Upper lobe of right lung (tissue), 1 donor: ENCODE data around the gene HTRA1. TPM values are rescaled to one million over a fixed set of nuclear protein-coding genes. Genes with fewer than 3 reads are reported as not detected.

ENCODE experiments used
- ATAC-seq: fragments of 200-7000 bp; cut with Tn5 transposase; one replicate; pipeline ENCODE4 v1.9.1; 2020; ENCODE audit warnings: mild to moderate bottlenecking, moderate library complexity
- DNase-seq: peaks from one replicate; pipeline ENCODE4 v3.0.0-alpha.2; 2020
- H3K27ac ChIP-seq: fragments of 200-600 bp; one replicate; pipeline ENCODE4 v1.8.0; 2022
- H3K27me3 ChIP-seq: fragments of 200-600 bp; one replicate; pipeline ENCODE4 v1.8.0; 2022; ENCODE audit warnings: mild to moderate bottlenecking
- H3K36me3 ChIP-seq: fragments of 200-600 bp; one replicate; pipeline ENCODE4 v1.8.0; 2022
- H3K4me1 ChIP-seq: fragments of 200-600 bp; one replicate; pipeline ENCODE4 v1.8.0; 2022
- H3K4me3 ChIP-seq: fragments of 200-600 bp; one replicate; pipeline ENCODE4 v1.8.0; 2022; ENCODE audit warnings: mild to moderate bottlenecking
- H3K9me3 ChIP-seq: fragments of 200-600 bp; one replicate; pipeline ENCODE4 v1.8.0; 2022
- intact Hi-C: fragments of 100-400 bp; cut with DNase I; formaldehyde crosslinking; loops from one replicate; pipeline ENCODE4 v1.11.0; 2022
- total RNA-seq: library from RNA; stranded (reverse); fragmentation: NEBNext Ultra II Directional; extraction: Animal tissue kit (Norgen Biotek cat#: 25700); gene quantifications from one replicate; pipeline ENCODE4 v1.2.1, GENCODE V29; 2021
- TF ChIP-seq, protein P1 (sequence below): fragments of 200-600 bp; IDR thresholded peaks from one replicate; pipeline ENCODE4 v1.8.0; 2022; ENCODE audit warnings: antibody characterized with exemption
- donor health status: DM: no; HTN: yes; CAD: no; lungs with severe emphysema.

HTRA1 gene
- total RNA-seq, 1 donor from 2014 or later, result 83.8 TPM

- intact Hi-C loops, result no loop called here
- TF ChIP-seq, protein P1, sequence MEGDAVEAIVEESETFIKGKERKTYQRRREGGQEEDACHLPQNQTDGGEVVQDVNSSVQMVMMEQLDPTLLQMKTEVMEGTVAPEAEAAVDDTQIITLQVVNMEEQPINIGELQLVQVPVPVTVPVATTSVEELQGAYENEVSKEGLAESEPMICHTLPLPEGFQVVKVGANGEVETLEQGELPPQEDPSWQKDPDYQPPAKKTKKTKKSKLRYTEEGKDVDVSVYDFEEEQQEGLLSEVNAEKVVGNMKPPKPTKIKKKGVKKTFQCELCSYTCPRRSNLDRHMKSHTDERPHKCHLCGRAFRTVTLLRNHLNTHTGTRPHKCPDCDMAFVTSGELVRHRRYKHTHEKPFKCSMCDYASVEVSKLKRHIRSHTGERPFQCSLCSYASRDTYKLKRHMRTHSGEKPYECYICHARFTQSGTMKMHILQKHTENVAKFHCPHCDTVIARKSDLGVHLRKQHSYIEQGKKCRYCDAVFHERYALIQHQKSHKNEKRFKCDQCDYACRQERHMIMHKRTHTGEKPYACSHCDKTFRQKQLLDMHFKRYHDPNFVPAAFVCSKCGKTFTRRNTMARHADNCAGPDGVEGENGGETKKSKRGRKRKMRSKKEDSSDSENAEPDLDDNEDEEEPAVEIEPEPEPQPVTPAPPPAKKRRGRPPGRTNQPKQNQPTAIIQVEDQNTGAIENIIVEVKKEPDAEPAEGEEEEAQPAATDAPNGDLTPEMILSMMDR, result no peak
- H3K9me3 ChIP-seq, result no peaks in the 10 kb centered on the region
- DNase-seq, result no peak
- no peaks in the 10 kb centered on the region for H3K27me3 ChIP-seq
- H3K27ac ChIP-seq, result no peak overlapping the region
- no peak for ATAC-seq
- H3K4me3 ChIP-seq, result no peak overlapping the region
- no peaks in the 10 kb centered on the region for H3K36me3 ChIP-seq
- H3K4me1 ChIP-seq, result no peaks in the 10 kb centered on the region
Observed at GRCh38 chr10:122532601-122533296, 71.4 kb downstream of the HTRA1 start.

DNA sequence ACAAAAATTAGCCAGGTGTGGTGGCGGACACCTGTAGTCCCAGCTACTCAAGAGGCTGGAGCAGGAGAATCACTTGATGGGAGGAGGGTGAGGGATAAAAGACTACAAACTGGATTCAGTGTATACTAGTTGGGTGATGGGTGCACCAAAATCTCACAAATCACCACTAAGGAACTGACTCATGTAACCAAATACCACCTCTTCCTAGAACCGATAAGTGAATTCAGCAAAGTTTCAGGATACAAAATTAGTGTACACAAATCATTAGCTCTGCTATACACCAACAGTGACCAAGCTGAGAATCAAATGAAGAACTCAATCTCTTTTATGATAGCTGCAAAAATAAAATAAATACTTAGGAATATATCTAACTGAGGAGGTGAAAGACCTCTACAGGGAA lies 76.2 kb downstream of the HTRA1 start:
- ATAC-seq (no peak), DNase-seq (no peak)
- TF ChIP-seq, protein P1, result no peak
- peaks cover 13% of the 10 kb centered on the region for H3K4me1 ChIP-seq
- intact Hi-C loops, result no loop called here
- H3K36me3 ChIP-seq, result no peaks in the 10 kb centered on the region
- no peaks in the 10 kb centered on the region for H3K9me3 ChIP-seq
- H3K4me3 ChIP-seq, result no peak overlapping the region
- no peak overlapping the region for H3K27ac ChIP-seq
- H3K27me3 ChIP-seq, result no peaks in the 10 kb centered on the region

DNA sequence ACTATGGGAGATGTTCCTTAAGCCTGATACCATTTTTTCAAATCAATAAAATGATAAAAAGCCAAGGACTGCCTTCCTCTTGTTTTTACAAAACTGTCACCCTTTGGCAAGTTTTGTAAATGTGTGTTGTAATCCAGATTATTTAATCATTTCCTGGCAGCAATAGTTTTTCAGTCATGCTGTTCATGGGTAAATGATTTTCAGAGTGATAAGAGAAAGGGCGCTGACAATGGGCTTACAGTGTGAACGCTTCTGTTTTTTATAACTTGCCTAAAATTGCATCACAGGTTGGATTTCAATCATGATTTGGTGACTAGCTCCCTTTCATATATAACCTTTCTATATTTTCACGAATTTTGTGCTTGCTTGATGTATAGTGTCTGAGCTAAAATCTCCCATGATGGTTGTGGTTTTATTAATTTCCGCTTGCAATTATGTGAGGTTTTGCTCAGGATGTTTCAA lies 80.2 kb downstream of the HTRA1 start:
- Histone ChIP-seq H3K27me3 (no peaks in the 10 kb centered on the region), H3K27ac (peak overlapping the region; percentile 68), H3K4me3 (no peak overlapping the region), H3K4me1 (peaks cover 13% of the 10 kb centered on the region), H3K9me3 (no peaks in the 10 kb centered on the region), H3K36me3 (no peaks in the 10 kb centered on the region)
- TF ChIP-seq, protein P1, result no peak
- intact Hi-C loops, result no loop called here
- ATAC-seq (peak; percentile 46), DNase-seq (no peak)

GRCh38 chr10:122543676-122544445 lies 82.5 kb downstream of the HTRA1 start:
- no peaks in the 10 kb centered on the region for H3K36me3 ChIP-seq
- no peak overlapping the region for H3K4me3 ChIP-seq
- H3K27ac ChIP-seq, result no peak overlapping the region
- TF ChIP-seq, protein P1, result no peak
- ATAC-seq, result no peak
- H3K27me3 ChIP-seq, result no peaks in the 10 kb centered on the region
- peaks cover 13% of the 10 kb centered on the region for H3K4me1 ChIP-seq
- intact Hi-C loops, result no loop called here
- DNase-seq, result no peak
- no peaks in the 10 kb centered on the region for H3K9me3 ChIP-seq

DNA sequence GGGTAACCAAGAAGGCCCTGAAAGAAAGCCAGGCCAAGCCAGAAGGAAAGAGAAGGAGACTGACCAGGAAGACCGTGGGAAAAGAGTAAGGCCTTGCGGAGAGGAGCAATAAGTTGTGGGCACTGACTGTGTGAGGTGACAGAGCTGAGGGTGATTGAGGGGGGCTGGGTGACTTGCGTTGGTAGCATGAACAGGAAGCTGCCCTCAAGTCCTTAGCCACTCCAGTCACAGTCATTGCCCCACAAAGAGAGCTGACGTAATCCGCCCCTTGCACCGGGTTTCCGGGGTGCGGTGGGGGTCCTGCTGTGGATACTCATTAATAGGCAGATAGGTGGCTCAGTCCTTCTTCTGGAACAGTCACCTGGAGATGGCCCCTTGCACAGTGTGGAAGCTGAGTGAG lies 83.1 kb downstream of the HTRA1 start:
- Histone ChIP-seq H3K27me3 (no peaks in the 10 kb centered on the region), H3K36me3 (no peaks in the 10 kb centered on the region), H3K4me3 (no peak overlapping the region), H3K27ac (no peak overlapping the region), H3K9me3 (no peaks in the 10 kb centered on the region), H3K4me1 (peaks cover 13% of the 10 kb centered on the region)
- no peak for DNase-seq
- TF ChIP-seq, protein P1, result no peak
- intact Hi-C loops, result no loop called here
- ATAC-seq, result peak; percentile 69
